ENCODE results near the gene MLST8.
A peak's percentile ranks its signal among the peaks of the same experiment; 100 is the strongest.

MLST8 gene

DNA sequence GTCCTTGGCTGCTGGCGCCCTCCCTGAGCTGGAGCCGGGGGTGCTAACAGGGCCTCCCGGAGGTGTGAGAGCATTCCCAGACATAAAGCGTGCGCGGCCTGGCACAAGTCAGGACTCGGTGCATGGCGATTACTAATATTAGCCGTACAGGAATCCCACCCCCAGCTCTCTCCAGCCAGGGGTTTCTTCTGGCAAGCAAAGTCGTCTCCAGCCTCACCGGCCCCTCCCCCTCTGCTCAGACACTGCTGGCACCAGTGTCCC lies 13.9 kb upstream of the MLST8 start:
- TF ChIP-seq CTCF (conservative IDR thresholded peaks at IDR 0.05; ENCODE audit: low read depth, low read length) = no peak
- Histone ChIP-seq H3K36me3 (ENCODE audit: insufficient read depth) (no peaks in the 10 kb centered on the region), H4K20me1 (ENCODE audit: insufficient read depth) (no peaks in the 10 kb centered on the region), H3K27ac (no peak overlapping the region), H3K4me2 (no peak overlapping the region), H3K27me3 (ENCODE audit: insufficient read depth, low read depth) (peaks cover 47% of the 10 kb centered on the region), H3K9ac (no peak overlapping the region), H3K4me1 (ENCODE audit: low read depth, poor library complexity, severe bottlenecking) (no peaks in the 10 kb centered on the region), H2AFZ (ENCODE audit: low read depth) (no peak overlapping the region), H3K79me2 (ENCODE audit: insufficient read depth, low read depth) (no peaks in the 10 kb centered on the region), H3K4me3 (IDR thresholded peaks at IDR 0.05; ENCODE audit: insufficient read depth, low read depth, low read length) (no peak overlapping the region)

- no peak for TF ChIP-seq CTCF (conservative IDR thresholded peaks at IDR 0.05; ENCODE audit: low read depth, low read length)
- H4K20me1 ChIP-seq (ENCODE audit: insufficient read depth) = no peaks in the 10 kb centered on the region
- no peak overlapping the region for H3K9ac ChIP-seq
- no peak overlapping the region for H3K4me2 ChIP-seq
- H3K79me2 ChIP-seq (ENCODE audit: insufficient read depth, low read depth) = no peaks in the 10 kb centered on the region
- peaks cover 67% of the 10 kb centered on the region for H3K27me3 ChIP-seq (ENCODE audit: insufficient read depth, low read depth)
- H3K36me3 ChIP-seq (ENCODE audit: insufficient read depth) = no peaks in the 10 kb centered on the region
- no peak overlapping the region for H2AFZ ChIP-seq (ENCODE audit: low read depth)
- no peak overlapping the region for H3K4me3 ChIP-seq (IDR thresholded peaks at IDR 0.05; ENCODE audit: insufficient read depth, low read depth, low read length)
- no peak overlapping the region for H3K27ac ChIP-seq
- no peaks in the 10 kb centered on the region for H3K4me1 ChIP-seq (ENCODE audit: low read depth, poor library complexity, severe bottlenecking)
Measured at GRCh38 chr16:2194166-2194834, 11.0 kb upstream of the MLST8 start.

GRCh38 chr16:2194852-2195321 lies 10.4 kb upstream of the MLST8 start:
- H3K79me2 ChIP-seq (ENCODE audit: insufficient read depth, low read depth) = no peaks in the 10 kb centered on the region
- no peak overlapping the region for H3K27ac ChIP-seq
- H4K20me1 ChIP-seq (ENCODE audit: insufficient read depth) = no peaks in the 10 kb centered on the region
- no peak overlapping the region for H3K9ac ChIP-seq
- peak; percentile 58 for TF ChIP-seq CTCF (conservative IDR thresholded peaks at IDR 0.05; ENCODE audit: low read depth, low read length)
- no peaks in the 10 kb centered on the region for H3K36me3 ChIP-seq (ENCODE audit: insufficient read depth)
- H3K27me3 ChIP-seq (ENCODE audit: insufficient read depth, low read depth) = peaks cover 73% of the 10 kb centered on the region
- H3K4me2 ChIP-seq = no peak overlapping the region
- H2AFZ ChIP-seq (ENCODE audit: low read depth) = no peak overlapping the region
- no peaks in the 10 kb centered on the region for H3K4me1 ChIP-seq (ENCODE audit: low read depth, poor library complexity, severe bottlenecking)
- no peak overlapping the region for H3K4me3 ChIP-seq (IDR thresholded peaks at IDR 0.05; ENCODE audit: insufficient read depth, low read depth, low read length)

DNA sequence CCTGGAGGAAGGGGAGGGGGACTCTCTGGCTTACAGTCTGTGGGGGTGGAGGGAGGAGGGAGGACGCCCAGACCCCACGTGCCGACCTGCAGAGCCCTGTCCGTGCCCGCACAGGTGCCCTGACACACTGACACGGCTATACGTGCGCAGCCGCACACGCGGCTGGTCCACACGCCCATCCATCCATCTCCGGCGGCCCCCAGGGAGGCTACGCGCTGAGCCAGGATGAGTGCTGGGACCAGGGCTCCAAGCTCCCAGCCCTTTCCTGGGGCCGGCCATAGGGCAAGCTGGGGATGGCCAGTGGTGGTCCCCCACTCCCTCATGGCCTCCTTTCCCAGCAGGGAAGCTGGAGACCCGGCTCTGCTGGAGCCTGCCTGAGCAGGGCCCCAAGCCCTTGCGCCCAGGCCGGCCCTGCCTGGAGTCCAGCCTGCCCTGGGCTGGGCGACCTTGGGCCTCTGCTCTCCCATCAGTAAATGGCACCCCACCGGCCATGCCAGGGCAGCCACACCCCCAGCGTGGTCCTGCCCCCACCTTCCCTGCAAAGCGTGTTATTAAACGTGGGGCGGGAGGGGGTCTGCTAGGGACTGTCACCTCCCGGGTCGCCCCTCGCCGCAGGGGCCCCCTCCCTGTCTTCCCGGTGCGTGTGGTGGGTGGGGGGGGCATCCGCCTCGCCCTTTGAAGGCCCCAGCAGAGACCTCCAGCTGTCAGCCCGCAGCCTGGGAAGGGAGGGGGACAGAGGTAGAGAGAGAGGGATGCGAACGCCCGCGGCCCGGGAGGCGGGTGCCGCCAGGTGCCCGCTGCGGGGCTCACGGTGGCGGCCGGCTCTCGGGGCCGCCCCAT lies 9.7 kb upstream of the MLST8 start:
- no peak for TF ChIP-seq CTCF (conservative IDR thresholded peaks at IDR 0.05; ENCODE audit: low read depth, low read length)
- no peaks in the 10 kb centered on the region for H3K36me3 ChIP-seq (ENCODE audit: insufficient read depth)
- H2AFZ ChIP-seq (ENCODE audit: low read depth) = no peak overlapping the region
- peak overlapping the region; percentile 29 for H3K4me2 ChIP-seq
- H3K27me3 ChIP-seq (ENCODE audit: insufficient read depth, low read depth) = peaks cover 79% of the 10 kb centered on the region
- no peak overlapping the region for H3K4me3 ChIP-seq (IDR thresholded peaks at IDR 0.05; ENCODE audit: insufficient read depth, low read depth, low read length)
- no peak overlapping the region for H3K9ac ChIP-seq
- H3K79me2 ChIP-seq (ENCODE audit: insufficient read depth, low read depth) = no peaks in the 10 kb centered on the region
- H3K4me1 ChIP-seq (ENCODE audit: low read depth, poor library complexity, severe bottlenecking) = no peaks in the 10 kb centered on the region
- no peaks in the 10 kb centered on the region for H4K20me1 ChIP-seq (ENCODE audit: insufficient read depth)
- no peak overlapping the region for H3K27ac ChIP-seq

Data from KMS-11 (cell line).